Nephron (organoid): ENCODE results near the gene OR14A2.
"Not testable (repeated sequence)": the region's sequence is repeated elsewhere in the genome, so short reads cannot be mapped to it uniquely, and the experiment has no call there.

ENCODE experiments used
- H3K27ac Mint-ChIP-seq, 3 experiments: 2 replicates each; pipeline ENCODE4 v1.8.0; 2020; ENCODE audit warnings: mixed read lengths in 3 of 3, mild to moderate bottlenecking in 2 of 3, moderate library complexity in 1 of 3
- H3K27me3 Mint-ChIP-seq: 2 replicates; pipeline ENCODE4 v1.8.0; 2021; ENCODE audit warnings: low read depth, mild to moderate bottlenecking, moderate library complexity, mixed read lengths
- H3K36me3 Mint-ChIP-seq: 2 replicates; pipeline ENCODE4 v1.8.0; 2020; ENCODE audit warnings: low read depth, mixed read lengths
- H3K4me1 Mint-ChIP-seq: 2 replicates; pipeline ENCODE4 v1.8.0; 2020; ENCODE audit warnings: mixed read lengths
- H3K4me3 Mint-ChIP-seq, 3 experiments: 2 replicates each; pipeline ENCODE4 v1.8.0; 2020; ENCODE audit warnings: mild to moderate bottlenecking in 3 of 3, mixed read lengths in 3 of 3, moderate library complexity in 2 of 3
- H3K9me3 Mint-ChIP-seq: 2 replicates; pipeline ENCODE4 v1.8.0; 2020; ENCODE audit warnings: mixed read lengths
- CTCF ChIP-seq, 3 experiments: fragments of 200-600 bp; sonication (generic); IDR thresholded peaks; one replicate each; pipeline ENCODE4 v1.5.0; 2021; ENCODE audit warnings: antibody characterized with exemption in 3 of 3; ENCODE audit not compliant: unreplicated experiment in 3 of 3

OR14A2 gene

GRCh38 chr1:247747616-247748015 lies 325 bp downstream of the OR14A2 start:
- no peaks in the 10 kb centered on the region for H3K27me3 Mint-ChIP-seq
- no peak overlapping the region for H3K4me3 Mint-ChIP-seq
- no peaks in the 10 kb centered on the region for H3K36me3 Mint-ChIP-seq
- no peak overlapping the region for H3K27ac Mint-ChIP-seq
- no peak for TF ChIP-seq CTCF (IDR thresholded peaks at IDR 0.05; ENCODE audit: unreplicated experiment in 3 of 3)
- peaks cover 13% of the 10 kb centered on the region for H3K9me3 Mint-ChIP-seq
- no peaks in the 10 kb centered on the region for H3K4me1 Mint-ChIP-seq

GRCh38 chr1:247746391-247746935 lies 1.5 kb downstream of the OR14A2 start:
- H3K9me3 Mint-ChIP-seq = peaks cover 13% of the 10 kb centered on the region
- no peak overlapping the region for H3K27ac Mint-ChIP-seq
- no peaks in the 10 kb centered on the region for H3K36me3 Mint-ChIP-seq
- TF ChIP-seq CTCF (IDR thresholded peaks at IDR 0.05; ENCODE audit: unreplicated experiment in 3 of 3) = no peak
- H3K4me1 Mint-ChIP-seq = no peaks in the 10 kb centered on the region
- H3K4me3 Mint-ChIP-seq = no peak overlapping the region
- no peaks in the 10 kb centered on the region for H3K27me3 Mint-ChIP-seq

GRCh38 chr1:247742215-247742760 lies 5.7 kb downstream of the OR14A2 start:
- not testable (repeated sequence) for H3K36me3 Mint-ChIP-seq, H3K4me3 Mint-ChIP-seq, H3K4me1 Mint-ChIP-seq, H3K27ac Mint-ChIP-seq, H3K27me3 Mint-ChIP-seq
- H3K9me3 Mint-ChIP-seq = peaks cover 11% of the 10 kb centered on the region

GRCh38 chr1:247741756-247742155 lies 6.2 kb downstream of the OR14A2 start:
- H3K36me3 Mint-ChIP-seq = no peaks in the 10 kb centered on the region
- H3K9me3 Mint-ChIP-seq = peaks cover 11% of the 10 kb centered on the region
- H3K27me3 Mint-ChIP-seq = no peaks in the 10 kb centered on the region
- no peak overlapping the region for H3K27ac Mint-ChIP-seq
- no peaks in the 10 kb centered on the region for H3K4me1 Mint-ChIP-seq
- no peak for TF ChIP-seq CTCF (IDR thresholded peaks at IDR 0.05; ENCODE audit: unreplicated experiment in 3 of 3)
- H3K4me3 Mint-ChIP-seq = no peak overlapping the region

- Mint-ChIP-seq H3K4me3 (no peak overlapping the region), H3K9me3 (peaks cover 8% of the 10 kb centered on the region), H3K36me3 (no peaks in the 10 kb centered on the region), H3K27me3 (no peaks in the 10 kb centered on the region), H3K4me1 (no peaks in the 10 kb centered on the region), H3K27ac (no peak overlapping the region)
- no peak for TF ChIP-seq CTCF (IDR thresholded peaks at IDR 0.05; ENCODE audit: unreplicated experiment in 3 of 3)
These were observed 7.2 kb downstream of the OR14A2 start for GRCh38 chr1:247740721-247741120.

- no peak for TF ChIP-seq CTCF (IDR thresholded peaks at IDR 0.05; ENCODE audit: unreplicated experiment in 3 of 3)
- Mint-ChIP-seq H3K4me1 (no peaks in the 10 kb centered on the region), H3K4me3 (no peak within 1 kb of the TSS), H3K27ac (no peak within 1 kb of the TSS), H3K27me3 (no peaks in the 10 kb centered on the region), H3K9me3 (peaks cover 9% of the 10 kb centered on the region), H3K36me3 (no peaks in the 10 kb centered on the region)
These were observed 9.6 kb downstream of the OR14A2 start, which contains the start of gene OR14K1 for GRCh38 chr1:247738315-247738714. OR14K1 (plus strand) TSS chr1:247738615; CDS start chr1:247738615, 0 bp downstream.
